ENCODE data around the gene PSMD14.

The PSMD14 gene

GRCh38 chr2:161382747-161383146 is 74.5 kb downstream of the PSMD14 start:
- Histone ChIP-seq H3K4me3 (ENCODE audit: low read depth, low read length) (no peak overlapping the region), H3K9me3 (no peaks in the 10 kb centered on the region), H3K27me3 (no peaks in the 10 kb centered on the region), H3K4me1 (no peaks in the 10 kb centered on the region), H3K36me3 (no peaks in the 10 kb centered on the region)
- no peak for DNase-seq
- no peak for TF ChIP-seq CTCF (IDR thresholded peaks at IDR 0.05; ENCODE audit: low read depth, low read length)

GRCh38 chr2:161384864-161385263 is 76.6 kb downstream of the PSMD14 start:
- Histone ChIP-seq H3K36me3 (no peaks in the 10 kb centered on the region), H3K4me1 (no peaks in the 10 kb centered on the region), H3K27me3 (no peaks in the 10 kb centered on the region), H3K9me3 (no peaks in the 10 kb centered on the region), H3K4me3 (ENCODE audit: low read depth, low read length) (no peak overlapping the region)
- DNase-seq: no peak
- no peak for TF ChIP-seq CTCF (IDR thresholded peaks at IDR 0.05; ENCODE audit: low read depth, low read length)

GRCh38 chr2:161386228-161386824 is 78.1 kb downstream of the PSMD14 start:
- Histone ChIP-seq H3K9me3 (no peaks in the 10 kb centered on the region), H3K4me1 (no peaks in the 10 kb centered on the region), H3K27me3 (no peaks in the 10 kb centered on the region), H3K4me3 (ENCODE audit: low read depth, low read length) (no peak overlapping the region), H3K36me3 (no peaks in the 10 kb centered on the region)
- DNase-seq: no peak
- TF ChIP-seq CTCF (IDR thresholded peaks at IDR 0.05; ENCODE audit: low read depth, low read length): no peak

- Histone ChIP-seq H3K4me3 (ENCODE audit: low read depth, low read length) (no peak overlapping the region), H3K27me3 (no peaks in the 10 kb centered on the region), H3K36me3 (no peaks in the 10 kb centered on the region), H3K4me1 (no peaks in the 10 kb centered on the region), H3K9me3 (no peaks in the 10 kb centered on the region)
- TF ChIP-seq CTCF (IDR thresholded peaks at IDR 0.05; ENCODE audit: low read depth, low read length): no peak
- DNase-seq: no peak
Measured at GRCh38 chr2:161388146-161388779, 80.0 kb downstream of the PSMD14 start.

- TF ChIP-seq CTCF (IDR thresholded peaks at IDR 0.05; ENCODE audit: low read depth, low read length): no peak
- H3K36me3 ChIP-seq: peaks cover 3% of the 10 kb centered on the region; the same call in 1 of the 2 replicates
- H3K9me3 ChIP-seq: no peaks in the 10 kb centered on the region
- no peak overlapping the region for H3K4me3 ChIP-seq (ENCODE audit: low read depth, low read length)
- H3K4me1 ChIP-seq: no peaks in the 10 kb centered on the region
- no peaks in the 10 kb centered on the region for H3K27me3 ChIP-seq
- no peak for DNase-seq
Measured at GRCh38 chr2:161391737-161392506, 83.7 kb downstream of the PSMD14 start.

GRCh38 chr2:161400076-161400475 is 91.9 kb downstream of the PSMD14 start:
- H3K4me3 ChIP-seq (ENCODE audit: low read depth, low read length): no peak overlapping the region
- no peak for TF ChIP-seq CTCF (IDR thresholded peaks at IDR 0.05; ENCODE audit: low read depth, low read length)
- H3K9me3 ChIP-seq: no peaks in the 10 kb centered on the region
- no peaks in the 10 kb centered on the region for H3K4me1 ChIP-seq
- peaks cover 3% of the 10 kb centered on the region; the same call in 1 of the 2 replicates for H3K36me3 ChIP-seq
- no peaks in the 10 kb centered on the region for H3K27me3 ChIP-seq
- no peak for DNase-seq

Measured in BE2C (cell line).